Measurements from ENCODE around the gene ZMPSTE24. TPM values are rescaled to one million over a fixed set of nuclear protein-coding genes. Genes with fewer than 3 reads are reported as not detected.

The ZMPSTE24 gene
- polyA plus RNA-seq, 1 donor from 2014 or later, result 32.9 TPM

GRCh38 chr1:40264354-40264781 is 6.3 kb downstream of the ZMPSTE24 start:
- H3K4me2 ChIP-seq (ENCODE audit: low read length), result no peak overlapping the region
- no peak overlapping the region for H2AFZ ChIP-seq (ENCODE audit: low read depth, low read length)
- H3K79me2 ChIP-seq (replicated peaks; ENCODE audit: insufficient read depth, low read length), result peaks cover 8% of the 10 kb centered on the region
- H3K27ac ChIP-seq (ENCODE audit: low read length), result no peak overlapping the region
- peaks cover 14% of the 10 kb centered on the region for H3K36me3 ChIP-seq (ENCODE audit: insufficient read depth, low read length)
- no peaks in the 10 kb centered on the region for H3K27me3 ChIP-seq (ENCODE audit: insufficient read depth, low read depth, low read length)
- no peaks in the 10 kb centered on the region for H3F3A ChIP-seq (ENCODE audit: insufficient read depth, low read length, poor library complexity, severe bottlenecking)
- no peak overlapping the region for H3K4me3 ChIP-seq (ENCODE audit: low read length)
- no peak overlapping the region for H3K9ac ChIP-seq (ENCODE audit: low read length)
- TF ChIP-seq TAF1 (IDR thresholded peaks at IDR 0.05; ENCODE audit: low read depth) (no peak), EP300 (conservative IDR thresholded peaks at IDR 0.05; ENCODE audit: poor library complexity, severe bottlenecking) (no peak), EZH2 (IDR thresholded peaks at IDR 0.05; ENCODE audit: borderline replicate concordance, insufficient read depth, low read length, poor library complexity, severe bottlenecking) (no peak), RAD21 (conservative IDR thresholded peaks at IDR 0.05) (no peak), CTCF (IDR thresholded peaks at IDR 0.05; ENCODE audit: poor library complexity, severe bottlenecking) (no peak), POLR2AphosphoS5 (IDR thresholded peaks at IDR 0.05) (no peak), SMC3 (conservative IDR thresholded peaks at IDR 0.05; ENCODE audit: poor library complexity) (no peak), MXI1 (conservative IDR thresholded peaks at IDR 0.05; ENCODE audit: poor library complexity, severe bottlenecking) (no peak)
- TF ChIP-seq, protein P1, sequence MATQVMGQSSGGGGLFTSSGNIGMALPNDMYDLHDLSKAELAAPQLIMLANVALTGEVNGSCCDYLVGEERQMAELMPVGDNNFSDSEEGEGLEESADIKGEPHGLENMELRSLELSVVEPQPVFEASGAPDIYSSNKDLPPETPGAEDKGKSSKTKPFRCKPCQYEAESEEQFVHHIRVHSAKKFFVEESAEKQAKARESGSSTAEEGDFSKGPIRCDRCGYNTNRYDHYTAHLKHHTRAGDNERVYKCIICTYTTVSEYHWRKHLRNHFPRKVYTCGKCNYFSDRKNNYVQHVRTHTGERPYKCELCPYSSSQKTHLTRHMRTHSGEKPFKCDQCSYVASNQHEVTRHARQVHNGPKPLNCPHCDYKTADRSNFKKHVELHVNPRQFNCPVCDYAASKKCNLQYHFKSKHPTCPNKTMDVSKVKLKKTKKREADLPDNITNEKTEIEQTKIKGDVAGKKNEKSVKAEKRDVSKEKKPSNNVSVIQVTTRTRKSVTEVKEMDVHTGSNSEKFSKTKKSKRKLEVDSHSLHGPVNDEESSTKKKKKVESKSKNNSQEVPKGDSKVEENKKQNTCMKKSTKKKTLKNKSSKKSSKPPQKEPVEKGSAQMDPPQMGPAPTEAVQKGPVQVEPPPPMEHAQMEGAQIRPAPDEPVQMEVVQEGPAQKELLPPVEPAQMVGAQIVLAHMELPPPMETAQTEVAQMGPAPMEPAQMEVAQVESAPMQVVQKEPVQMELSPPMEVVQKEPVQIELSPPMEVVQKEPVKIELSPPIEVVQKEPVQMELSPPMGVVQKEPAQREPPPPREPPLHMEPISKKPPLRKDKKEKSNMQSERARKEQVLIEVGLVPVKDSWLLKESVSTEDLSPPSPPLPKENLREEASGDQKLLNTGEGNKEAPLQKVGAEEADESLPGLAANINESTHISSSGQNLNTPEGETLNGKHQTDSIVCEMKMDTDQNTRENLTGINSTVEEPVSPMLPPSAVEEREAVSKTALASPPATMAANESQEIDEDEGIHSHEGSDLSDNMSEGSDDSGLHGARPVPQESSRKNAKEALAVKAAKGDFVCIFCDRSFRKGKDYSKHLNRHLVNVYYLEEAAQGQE (IDR thresholded peaks at IDR 0.05; ENCODE audit: borderline replicate concordance), result no peak
- H4K20me1 ChIP-seq (ENCODE audit: insufficient read depth), result no peaks in the 10 kb centered on the region
- H3K9me3 ChIP-seq (ENCODE audit: low read length), result no peaks in the 10 kb centered on the region
- no peaks in the 10 kb centered on the region for H3K9me2 ChIP-seq (ENCODE audit: insufficient read depth, low read length)

DNA sequence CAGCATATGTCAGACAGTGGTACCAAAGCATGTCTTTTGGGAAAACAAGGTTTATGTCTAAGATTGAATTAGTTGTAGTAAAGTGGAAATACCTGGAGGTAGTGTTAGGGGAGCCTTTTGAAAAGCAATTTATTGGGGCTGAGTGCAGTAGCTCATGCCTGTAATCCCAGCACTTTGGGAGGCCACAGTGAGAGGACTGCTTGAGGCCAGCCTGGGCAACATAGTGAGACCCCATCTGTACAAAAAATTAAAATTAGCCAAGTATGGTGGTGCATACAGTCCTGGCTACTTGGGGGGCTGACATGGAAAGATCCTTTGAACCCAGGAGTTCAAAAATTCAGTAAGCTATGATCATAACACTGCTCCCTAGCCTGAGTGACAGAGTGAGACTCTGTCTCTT is 7.3 kb downstream of the ZMPSTE24 start:
- Histone ChIP-seq H3K4me3 (ENCODE audit: low read length) (no peak overlapping the region), H4K20me1 (ENCODE audit: insufficient read depth) (no peaks in the 10 kb centered on the region), H3K9ac (ENCODE audit: low read length) (no peak overlapping the region), H3K9me3 (ENCODE audit: low read length) (no peaks in the 10 kb centered on the region), H3K36me3 (ENCODE audit: insufficient read depth, low read length) (peaks cover 14% of the 10 kb centered on the region), H2AFZ (ENCODE audit: low read depth, low read length) (no peak overlapping the region), H3K27me3 (ENCODE audit: insufficient read depth, low read depth, low read length) (no peaks in the 10 kb centered on the region), H3K79me2 (replicated peaks; ENCODE audit: insufficient read depth, low read length) (peaks cover 4% of the 10 kb centered on the region), H3K9me2 (ENCODE audit: insufficient read depth, low read length) (no peaks in the 10 kb centered on the region), H3K27ac (ENCODE audit: low read length) (no peak overlapping the region), H3K4me2 (ENCODE audit: low read length) (no peak overlapping the region), H3F3A (ENCODE audit: insufficient read depth, low read length, poor library complexity, severe bottlenecking) (no peaks in the 10 kb centered on the region)
- TF ChIP-seq MXI1 (conservative IDR thresholded peaks at IDR 0.05; ENCODE audit: poor library complexity, severe bottlenecking) (no peak), EP300 (conservative IDR thresholded peaks at IDR 0.05; ENCODE audit: poor library complexity, severe bottlenecking) (no peak), POLR2AphosphoS5 (IDR thresholded peaks at IDR 0.05) (no peak), RAD21 (conservative IDR thresholded peaks at IDR 0.05) (no peak), SMC3 (conservative IDR thresholded peaks at IDR 0.05; ENCODE audit: poor library complexity) (no peak), EZH2 (IDR thresholded peaks at IDR 0.05; ENCODE audit: borderline replicate concordance, insufficient read depth, low read length, poor library complexity, severe bottlenecking) (no peak), CTCF (IDR thresholded peaks at IDR 0.05; ENCODE audit: poor library complexity, severe bottlenecking) (no peak), TAF1 (IDR thresholded peaks at IDR 0.05; ENCODE audit: low read depth) (no peak)
- TF ChIP-seq, protein P1 (IDR thresholded peaks at IDR 0.05; ENCODE audit: borderline replicate concordance), result no peak

Data from neural cell (in vitro differentiated cells).